NCI-H1694 (cell line): ENCODE measurements around the gene RRBP1.
"Not testable (repeated sequence)": the region's sequence is repeated elsewhere in the genome, so short reads cannot be mapped to it uniquely, and the experiment has no call there.

ENCODE experiments used
- DNase-seq: peaks from one replicate; lab custom pipeline; 2025; lab: John Stamatoyannopoulos, UW

RRBP1 gene

DNA sequence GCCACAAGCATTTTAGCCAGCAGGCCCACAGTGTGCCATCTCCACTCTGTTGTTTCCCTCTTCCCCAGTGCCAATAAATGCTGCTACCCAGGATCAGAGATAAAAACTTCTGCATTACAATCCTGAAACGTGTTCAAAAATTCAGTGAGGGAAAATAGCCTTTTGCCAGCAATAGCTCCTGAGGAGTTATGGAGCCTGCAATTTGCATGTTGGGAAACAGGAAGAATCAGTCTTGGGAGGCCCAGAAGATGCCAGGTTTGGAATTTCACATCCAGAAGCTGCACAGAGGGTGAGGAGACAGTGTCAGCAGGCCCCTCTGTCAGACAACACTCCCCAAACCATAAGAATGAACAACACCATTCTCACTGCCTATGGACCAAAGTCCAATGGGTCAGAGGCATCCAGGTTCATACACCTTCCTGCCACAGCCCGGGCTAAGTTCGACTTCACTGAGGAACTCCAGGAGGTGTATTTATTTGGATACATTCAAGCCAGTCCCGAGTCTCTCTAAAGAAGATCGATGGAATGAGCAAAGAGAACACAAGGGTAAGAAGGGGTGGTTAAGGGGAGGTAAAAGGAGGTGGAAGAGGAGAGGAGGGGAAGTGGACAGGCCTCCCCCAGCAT lies 20.8 kb downstream of the RRBP1 start:
- no peak for DNase-seq

DNA sequence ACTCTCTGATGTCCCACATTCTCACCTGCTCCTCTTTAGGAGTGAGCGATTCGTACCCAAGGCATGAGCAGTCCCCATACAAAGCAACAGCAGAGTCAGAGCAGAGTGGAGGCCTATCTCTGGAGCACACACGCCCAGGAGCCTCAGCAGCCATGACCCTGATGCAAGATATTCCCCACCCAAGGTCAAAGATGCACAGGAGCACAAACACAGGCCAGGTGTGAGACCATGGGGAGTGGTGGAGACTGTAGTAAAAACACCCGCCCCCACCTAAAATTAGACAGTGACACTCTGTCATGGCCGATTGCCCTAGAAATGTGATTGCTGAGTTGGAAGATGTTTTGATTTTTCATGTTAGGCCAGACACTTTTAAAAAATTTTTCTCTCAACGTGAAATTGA lies 21.4 kb downstream of the RRBP1 start:
- DNase-seq, result no peak

GRCh38 chr20:17659801-17660200 lies 22.2 kb downstream of the RRBP1 start:
- no peak for DNase-seq

- not testable (repeated sequence) for DNase-seq
Measured at GRCh38 chr20:17659344-17659743, 22.7 kb downstream of the RRBP1 start.

GRCh38 chr20:17658648-17658993 lies 23.4 kb downstream of the RRBP1 start:
- no peak for DNase-seq

DNA sequence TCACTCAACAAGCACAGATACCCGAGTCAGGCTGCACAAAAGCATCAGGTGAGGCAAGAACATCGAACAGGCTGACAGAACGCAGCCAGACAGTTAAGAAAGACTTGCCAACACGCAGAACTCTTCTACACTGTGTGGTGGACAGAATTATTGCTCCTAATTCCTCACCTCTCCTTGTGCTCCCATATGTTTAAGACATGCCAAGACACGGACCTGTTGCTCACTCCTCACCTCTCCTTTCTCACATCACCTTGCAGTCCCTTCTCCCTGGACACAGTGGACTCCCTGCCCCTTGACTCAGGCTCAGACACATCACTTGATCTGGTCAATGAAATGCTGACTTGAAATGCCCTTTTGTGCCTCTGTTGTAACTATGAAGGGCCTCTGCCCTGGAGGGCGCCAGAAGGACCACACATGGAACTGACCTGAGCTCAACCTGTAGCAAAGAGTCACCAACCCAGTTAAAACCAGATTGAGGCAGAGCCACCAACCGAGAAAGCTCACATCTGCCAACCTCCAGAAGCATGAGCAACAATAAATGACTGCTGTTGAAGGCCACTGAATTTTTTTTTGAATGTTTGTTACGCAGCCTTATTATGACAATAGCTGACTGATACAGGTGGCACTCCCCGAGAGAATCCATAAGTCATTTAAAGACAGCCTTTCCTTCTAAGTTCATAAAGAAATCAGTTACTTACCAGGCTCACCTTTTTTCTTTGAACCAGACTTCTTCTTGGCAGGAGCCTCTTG lies 24.0 kb downstream of the RRBP1 start:
- no peak for DNase-seq

GRCh38 chr20:17657079-17657825 lies 24.8 kb downstream of the RRBP1 start:
- no peak for DNase-seq

- DNase-seq, result no peak
Measured at GRCh38 chr20:17655865-17656479, 26.1 kb downstream of the RRBP1 start.

- DNase-seq, result no peak
Measured at GRCh38 chr20:17655286-17655651, 26.8 kb downstream of the RRBP1 start.

GRCh38 chr20:17654649-17655285 lies 27.3 kb downstream of the RRBP1 start:
- no peak for DNase-seq

- DNase-seq, result no peak
Measured at GRCh38 chr20:17653835-17654648, 28.0 kb downstream of the RRBP1 start.

DNA sequence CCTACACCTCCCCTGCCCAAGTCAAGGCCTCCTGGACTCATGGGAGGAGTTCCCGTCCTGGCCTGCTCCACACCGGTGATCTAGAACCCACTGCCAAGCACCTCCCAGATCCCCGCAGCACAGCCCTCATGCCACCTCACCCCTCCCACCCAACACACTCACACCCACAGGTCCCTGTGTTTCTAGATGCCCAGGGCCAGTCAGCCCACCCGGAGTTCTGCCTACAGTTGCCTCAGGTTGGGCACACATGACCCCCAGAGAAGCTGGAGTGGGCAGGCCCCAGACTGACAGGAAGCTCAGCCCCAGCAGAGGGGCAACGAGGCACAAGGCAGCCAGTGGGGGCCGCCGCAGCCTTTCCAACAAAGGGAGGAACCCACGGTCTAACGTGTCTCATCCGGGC lies 29.6 kb downstream of the RRBP1 start:
- DNase-seq, result no peak

DNA sequence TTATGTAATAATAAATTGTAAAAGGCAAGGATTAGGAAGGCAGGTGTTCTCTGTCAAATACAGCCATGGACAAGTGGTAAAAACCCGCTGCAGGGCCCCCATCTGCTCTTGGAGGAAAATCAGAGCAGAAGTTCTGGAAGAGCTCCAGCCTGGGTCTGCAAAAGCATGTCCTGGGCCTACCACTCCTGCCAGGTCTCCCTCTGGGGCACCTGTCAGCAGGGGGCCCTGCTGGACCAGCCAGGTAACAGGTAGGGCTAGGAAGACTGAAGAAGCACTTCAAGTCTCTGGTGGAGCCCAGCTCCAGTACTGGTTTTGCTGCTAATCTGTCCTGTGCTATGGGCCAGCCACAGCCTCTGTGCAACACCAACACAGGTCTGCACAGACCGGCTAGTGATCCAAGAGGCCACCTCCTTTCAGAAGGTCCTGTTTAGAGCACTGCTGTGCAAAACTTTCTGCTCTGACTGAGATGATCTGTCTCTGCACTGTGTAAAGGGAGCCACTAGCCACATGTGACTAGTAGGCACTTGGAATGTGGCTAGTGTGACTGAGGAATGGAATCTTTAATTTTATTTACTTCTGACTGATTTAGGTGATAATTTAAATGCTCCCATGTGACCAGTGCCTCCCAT lies 30.2 kb downstream of the RRBP1 start:
- DNase-seq, result peak; percentile 28

- DNase-seq, result no peak
Measured at GRCh38 chr20:17651129-17651759, 30.8 kb downstream of the RRBP1 start.

GRCh38 chr20:17650301-17651128 lies 31.5 kb downstream of the RRBP1 start:
- no peak for DNase-seq

- DNase-seq, result no peak
Measured at GRCh38 chr20:17648791-17649730, 33.0 kb downstream of the RRBP1 start.

- no peak for DNase-seq
Measured at GRCh38 chr20:17648315-17648646, 33.8 kb downstream of the RRBP1 start.
